Smooth muscle cell (in vitro differentiated cells): ENCODE data around the gene PEMT. TPM values are rescaled to one million over a fixed set of nuclear protein-coding genes. Genes with fewer than 3 reads are reported as not detected.

Experiments used
- DNase-seq: peaks from one replicate; lab custom pipeline; 2025; ENCODE audit not compliant: unreplicated experiment; lab: John Stamatoyannopoulos, UW
- H2AFZ ChIP-seq: fragments of 200-600 bp; sonication (generic); 2 replicates; pipeline ENCODE4 v1.6.0; 2016; ENCODE audit warnings: antibody characterized with exemption, low read depth, mild to moderate bottlenecking
- H3F3A ChIP-seq: fragments of 200-600 bp; sonication (generic); 2 replicates; pipeline ENCODE4 v1.6.0; 2017; ENCODE audit warnings: antibody characterized with exemption, low read depth
- H3K27ac ChIP-seq: fragments of 200-600 bp; sonication (generic); 2 replicates; pipeline ENCODE4 v1.5.1; 2016; ENCODE audit warnings: low read depth, mild to moderate bottlenecking
- H3K27me3 ChIP-seq: fragments of 200-600 bp; sonication (generic); 2 replicates; pipeline ENCODE4 v1.6.1; 2016; ENCODE audit warnings: low read depth, mild to moderate bottlenecking
- H3K36me3 ChIP-seq: fragments of 200-600 bp; sonication (generic); 2 replicates; pipeline ENCODE4 v1.5.1; 2016; ENCODE audit warnings: low read depth
- H3K4me1 ChIP-seq: fragments of 200-600 bp; sonication (generic); 2 replicates; pipeline ENCODE4 v1.5.1; 2016; ENCODE audit warnings: low read depth
- H3K4me2 ChIP-seq: fragments of 200-600 bp; sonication (generic); 2 replicates; pipeline ENCODE4 v1.6.0; 2016; ENCODE audit warnings: mild to moderate bottlenecking
- H3K4me3 ChIP-seq: fragments of 200-600 bp; sonication (generic); 2 replicates; pipeline ENCODE4 v1.5.1; 2016; ENCODE audit warnings: mild to moderate bottlenecking
- H3K79me2 ChIP-seq: fragments of 200-600 bp; sonication (generic); 2 replicates; pipeline ENCODE4 v1.6.0; 2016; ENCODE audit warnings: low read depth, mild to moderate bottlenecking
- H3K9ac ChIP-seq: fragments of 200-600 bp; sonication (generic); 2 replicates; pipeline ENCODE4 v1.6.0; 2016; ENCODE audit warnings: low read depth
- H3K9me3 ChIP-seq: fragments of 200-600 bp; sonication (generic); replicated peaks from 2 replicates; pipeline ENCODE4 v1.5.1; 2016; ENCODE audit warnings: low read depth
- H4K20me1 ChIP-seq: fragments of 200-600 bp; sonication (generic); 2 replicates; pipeline ENCODE4 v1.6.0; 2016; ENCODE audit warnings: low read depth
- whole genome bisulfite sequencing: methylation state at CpG from one replicate; pipeline ENCODE4 v1.1.7; 2016; ENCODE audit warnings: low lambda C conversion rate; 5-methylcytosine and 5-hydroxymethylcytosine counted together
- polyA plus RNA-seq: library from polyadenylated mRNA; unstranded; fragments of >200 nt; fragmentation: Nextera tagmentation; extraction: Ambion mirVana; gene quantifications from 2 replicates; pipeline ENCODE4 v1.2.1, GENCODE V29; 2016
- total RNA-seq: library from RNA; depleted of rRNA; stranded (reverse); fragments of >200 nt; gene quantifications from 2 replicates; pipeline ENCODE4 v1.2.3, GENCODE V29; 2014
- TF ChIP-seq, protein P1 (sequence below): fragments of 200-600 bp; sonication (generic); IDR thresholded peaks from 2 replicates; pipeline ENCODE4 v1.5.1; 2017; ENCODE audit warnings: borderline replicate concordance, mild to moderate bottlenecking, antibody characterized with exemption; ENCODE audit not compliant: insufficient read depth, poor library complexity, severe bottlenecking

Gene PEMT
- total and polyA plus RNA-seq, 2 experiments from 2014 or later = 43.8 to 69.9 TPM

DNA sequence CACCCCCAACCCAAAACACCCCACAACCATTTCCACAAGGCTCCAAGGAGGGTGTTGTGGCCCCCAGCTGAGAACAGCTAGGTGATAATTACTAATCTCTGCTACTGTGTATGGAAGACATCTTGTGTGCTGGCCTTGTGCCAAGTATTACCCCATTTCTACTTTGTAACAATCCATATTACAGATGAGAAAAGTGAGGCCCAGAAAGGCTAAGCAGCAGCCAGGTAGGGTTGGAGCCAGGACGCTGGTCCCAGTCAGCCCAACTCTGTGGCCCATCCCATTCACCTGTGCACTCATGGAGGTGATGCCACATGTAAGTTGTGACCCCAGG lies 12.4 kb upstream of the PEMT start:
- Histone ChIP-seq H3F3A (no peaks in the 10 kb centered on the region), H3K4me3 (no peak overlapping the region), H3K9me3 (no peaks in the 10 kb centered on the region), H4K20me1 (no peaks in the 10 kb centered on the region), H3K27me3 (no peaks in the 10 kb centered on the region), H3K9ac (no peak overlapping the region), H2AFZ (no peak overlapping the region), H3K36me3 (no peaks in the 10 kb centered on the region), H3K79me2 (no peaks in the 10 kb centered on the region), H3K27ac (no peak overlapping the region), H3K4me2 (no peak overlapping the region), H3K4me1 (no peaks in the 10 kb centered on the region)
- TF ChIP-seq, protein P1, sequence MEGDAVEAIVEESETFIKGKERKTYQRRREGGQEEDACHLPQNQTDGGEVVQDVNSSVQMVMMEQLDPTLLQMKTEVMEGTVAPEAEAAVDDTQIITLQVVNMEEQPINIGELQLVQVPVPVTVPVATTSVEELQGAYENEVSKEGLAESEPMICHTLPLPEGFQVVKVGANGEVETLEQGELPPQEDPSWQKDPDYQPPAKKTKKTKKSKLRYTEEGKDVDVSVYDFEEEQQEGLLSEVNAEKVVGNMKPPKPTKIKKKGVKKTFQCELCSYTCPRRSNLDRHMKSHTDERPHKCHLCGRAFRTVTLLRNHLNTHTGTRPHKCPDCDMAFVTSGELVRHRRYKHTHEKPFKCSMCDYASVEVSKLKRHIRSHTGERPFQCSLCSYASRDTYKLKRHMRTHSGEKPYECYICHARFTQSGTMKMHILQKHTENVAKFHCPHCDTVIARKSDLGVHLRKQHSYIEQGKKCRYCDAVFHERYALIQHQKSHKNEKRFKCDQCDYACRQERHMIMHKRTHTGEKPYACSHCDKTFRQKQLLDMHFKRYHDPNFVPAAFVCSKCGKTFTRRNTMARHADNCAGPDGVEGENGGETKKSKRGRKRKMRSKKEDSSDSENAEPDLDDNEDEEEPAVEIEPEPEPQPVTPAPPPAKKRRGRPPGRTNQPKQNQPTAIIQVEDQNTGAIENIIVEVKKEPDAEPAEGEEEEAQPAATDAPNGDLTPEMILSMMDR = no peak
- 100% methylated on average over 1 of the region's 1 CpG for WGBS
- no peak for DNase-seq

DNA sequence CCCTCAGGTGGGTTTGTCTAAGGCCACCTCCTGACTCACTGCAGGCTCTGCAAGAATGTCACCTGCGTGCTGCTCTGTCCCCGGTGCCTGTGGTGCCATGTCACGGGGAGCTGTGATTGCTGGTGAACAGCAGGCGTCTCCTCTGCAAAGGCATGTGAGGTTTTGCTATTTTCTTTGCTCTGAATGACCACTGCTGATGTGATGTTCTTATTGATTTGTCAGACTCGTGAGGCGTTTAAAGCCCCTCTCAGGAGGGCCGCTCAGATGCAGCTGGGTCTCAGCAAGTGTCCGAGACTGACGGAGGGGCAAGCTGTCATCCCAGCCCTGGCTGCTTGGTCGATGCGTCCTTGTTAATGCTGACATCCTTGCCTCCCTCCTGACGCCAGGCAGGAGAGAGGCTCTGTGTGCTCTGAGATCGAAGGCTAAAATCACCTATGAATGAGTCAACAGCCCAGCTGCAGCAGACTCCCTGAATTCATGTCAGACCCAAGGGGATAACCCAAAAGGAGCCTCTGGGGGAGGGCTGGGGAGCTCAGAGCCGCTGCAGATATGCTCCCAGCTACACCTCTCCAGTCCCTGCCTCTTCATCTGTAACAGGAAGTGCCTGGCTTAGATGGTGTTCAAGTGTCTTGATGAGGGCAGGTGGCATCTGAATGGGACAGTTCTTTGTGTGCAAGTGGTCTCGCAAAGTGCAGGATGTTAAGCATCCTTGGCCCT lies 11.8 kb upstream of the PEMT start:
- WGBS = 86% methylated on average over 15 of the region's 15 CpGs
- no peaks in the 10 kb centered on the region for H3F3A ChIP-seq
- DNase-seq = no peak
- no peaks in the 10 kb centered on the region for H3K36me3 ChIP-seq
- H3K9ac ChIP-seq = no peak overlapping the region
- H3K4me3 ChIP-seq = no peak overlapping the region
- H3K79me2 ChIP-seq = no peaks in the 10 kb centered on the region
- H3K9me3 ChIP-seq = no peaks in the 10 kb centered on the region
- H3K4me2 ChIP-seq = no peak overlapping the region
- H3K4me1 ChIP-seq = no peaks in the 10 kb centered on the region
- H2AFZ ChIP-seq = no peak overlapping the region
- H3K27ac ChIP-seq = no peak overlapping the region
- no peaks in the 10 kb centered on the region for H3K27me3 ChIP-seq
- TF ChIP-seq, protein P1 = no peak
- H4K20me1 ChIP-seq = no peaks in the 10 kb centered on the region

DNA sequence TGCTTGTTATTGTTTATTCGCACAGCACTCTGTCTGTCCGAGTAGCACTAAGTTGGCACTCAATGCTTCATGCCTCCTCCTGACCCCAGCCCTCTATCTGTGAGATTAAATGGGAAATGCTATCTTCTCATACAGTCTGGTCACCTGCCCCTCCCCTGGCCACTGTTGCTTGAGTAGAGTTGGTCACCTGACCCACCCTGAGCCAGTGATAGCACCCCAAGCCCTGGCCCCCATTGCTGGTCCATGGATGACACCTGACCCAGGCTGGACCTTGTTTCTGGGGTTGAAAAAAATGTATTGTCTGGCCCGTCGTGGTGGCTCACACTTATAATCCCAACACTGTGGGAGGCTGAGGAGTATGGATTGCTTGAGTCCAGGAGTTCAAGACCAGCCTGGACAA lies 8.5 kb upstream of the PEMT start:
- no peaks in the 10 kb centered on the region for H3K9me3 ChIP-seq
- TF ChIP-seq, protein P1 = no peak
- no peak overlapping the region for H3K9ac ChIP-seq
- no peaks in the 10 kb centered on the region for H3F3A ChIP-seq
- 94% methylated on average over 4 of the region's 4 CpGs for WGBS
- H2AFZ ChIP-seq = no peak overlapping the region
- no peak for DNase-seq
- no peaks in the 10 kb centered on the region for H4K20me1 ChIP-seq
- no peak overlapping the region for H3K4me3 ChIP-seq
- H3K4me2 ChIP-seq = no peak overlapping the region
- no peaks in the 10 kb centered on the region for H3K4me1 ChIP-seq
- no peak overlapping the region for H3K27ac ChIP-seq
- no peaks in the 10 kb centered on the region for H3K79me2 ChIP-seq
- no peaks in the 10 kb centered on the region for H3K36me3 ChIP-seq
- H3K27me3 ChIP-seq = no peaks in the 10 kb centered on the region

DNA sequence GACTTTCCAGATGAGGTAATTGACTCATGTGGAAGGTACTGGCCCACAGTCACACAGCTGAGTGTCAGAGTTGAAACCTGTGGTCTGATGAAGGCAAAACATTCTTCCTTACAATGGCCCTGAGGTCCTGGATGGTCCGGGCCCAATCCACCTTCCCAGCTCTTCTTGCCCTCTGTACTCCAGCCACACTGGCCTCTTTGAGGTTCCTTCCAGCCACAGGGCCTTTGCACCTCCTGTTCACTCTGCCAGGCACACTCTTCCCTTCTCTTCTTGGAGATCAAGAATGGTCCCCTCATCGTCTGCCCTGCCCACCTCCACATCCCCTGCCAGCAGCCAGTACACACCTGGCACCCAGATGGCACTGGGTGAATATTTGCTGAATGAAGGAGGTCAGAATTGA lies 6.5 kb upstream of the PEMT start:
- H3K79me2 ChIP-seq = no peaks in the 10 kb centered on the region
- H3K4me3 ChIP-seq = no peak overlapping the region
- H3K27ac ChIP-seq = no peak overlapping the region
- DNase-seq = no peak
- H3K9me3 ChIP-seq = no peaks in the 10 kb centered on the region
- no peak overlapping the region for H2AFZ ChIP-seq
- TF ChIP-seq, protein P1 = no peak
- no peaks in the 10 kb centered on the region for H3K36me3 ChIP-seq
- H4K20me1 ChIP-seq = no peaks in the 10 kb centered on the region
- H3K4me2 ChIP-seq = no peak overlapping the region
- peaks cover 5% of the 10 kb centered on the region for H3F3A ChIP-seq
- H3K9ac ChIP-seq = no peak overlapping the region
- no peaks in the 10 kb centered on the region for H3K27me3 ChIP-seq
- no peaks in the 10 kb centered on the region for H3K4me1 ChIP-seq
- 98% methylated on average over 2 of the region's 2 CpGs for WGBS
